DND-41 (cell line): ENCODE measurements around the gene USP9X.

Source experiments
- EZH2 ChIP-seq: IDR thresholded peaks from 3 replicates; pipeline ENCODE4 v1.6.1; 2012; ENCODE audit warnings: borderline replicate concordance, low read depth, mild to moderate bottlenecking, moderate library complexity, low read length, inconsistent platforms; ENCODE audit not compliant: severe bottlenecking
- TF ChIP-seq, protein P1 (sequence below): IDR thresholded peaks from 2 replicates; pipeline ENCODE4 v1.5.1; 2012; ENCODE audit warnings: borderline replicate concordance, low read length, moderate library complexity, mild to moderate bottlenecking; ENCODE audit not compliant: poor library complexity, severe bottlenecking; ENCODE audit errors: extremely low read depth

DNA sequence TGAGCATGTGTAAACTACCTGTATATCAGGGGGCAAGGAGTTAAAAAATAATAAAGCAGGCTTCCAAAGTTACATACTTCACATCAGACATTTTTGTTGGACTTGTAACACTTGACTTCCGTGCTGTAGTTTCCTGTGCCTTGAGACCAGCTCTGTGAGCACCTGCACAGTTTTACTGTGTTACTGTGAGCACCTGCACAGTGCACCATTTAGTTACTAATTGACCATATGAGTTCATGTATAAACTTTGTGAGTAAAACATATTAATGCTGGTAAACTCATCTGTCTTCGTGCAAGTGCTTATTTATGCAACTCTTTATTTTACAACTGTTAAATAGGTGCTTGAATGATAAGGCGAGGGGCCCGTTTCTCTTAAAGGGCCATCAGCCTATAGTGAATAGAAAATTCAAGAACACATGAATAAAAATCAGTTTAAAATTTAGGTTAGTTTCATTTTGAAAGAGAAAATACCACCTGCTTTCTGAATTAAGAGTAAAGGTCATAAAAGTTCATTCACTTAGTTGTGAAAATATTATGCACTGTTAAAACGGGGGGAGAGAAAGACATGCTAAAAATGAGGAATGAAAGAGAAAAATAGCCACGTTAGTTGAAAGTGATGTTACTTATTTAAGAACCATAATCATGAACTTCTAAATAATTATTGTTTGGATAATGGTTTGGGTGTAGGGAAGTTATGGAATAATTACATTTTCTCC is 42.4 kb downstream of the USP9X start:
- TF ChIP-seq, protein P1, sequence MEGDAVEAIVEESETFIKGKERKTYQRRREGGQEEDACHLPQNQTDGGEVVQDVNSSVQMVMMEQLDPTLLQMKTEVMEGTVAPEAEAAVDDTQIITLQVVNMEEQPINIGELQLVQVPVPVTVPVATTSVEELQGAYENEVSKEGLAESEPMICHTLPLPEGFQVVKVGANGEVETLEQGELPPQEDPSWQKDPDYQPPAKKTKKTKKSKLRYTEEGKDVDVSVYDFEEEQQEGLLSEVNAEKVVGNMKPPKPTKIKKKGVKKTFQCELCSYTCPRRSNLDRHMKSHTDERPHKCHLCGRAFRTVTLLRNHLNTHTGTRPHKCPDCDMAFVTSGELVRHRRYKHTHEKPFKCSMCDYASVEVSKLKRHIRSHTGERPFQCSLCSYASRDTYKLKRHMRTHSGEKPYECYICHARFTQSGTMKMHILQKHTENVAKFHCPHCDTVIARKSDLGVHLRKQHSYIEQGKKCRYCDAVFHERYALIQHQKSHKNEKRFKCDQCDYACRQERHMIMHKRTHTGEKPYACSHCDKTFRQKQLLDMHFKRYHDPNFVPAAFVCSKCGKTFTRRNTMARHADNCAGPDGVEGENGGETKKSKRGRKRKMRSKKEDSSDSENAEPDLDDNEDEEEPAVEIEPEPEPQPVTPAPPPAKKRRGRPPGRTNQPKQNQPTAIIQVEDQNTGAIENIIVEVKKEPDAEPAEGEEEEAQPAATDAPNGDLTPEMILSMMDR, result no peak
- no peak for TF ChIP-seq EZH2
